HCT116 (cell line): Measurements from ENCODE around the gene DCAF5. TPM values are rescaled to one million over a fixed set of nuclear protein-coding genes. Genes with fewer than 3 reads are reported as not detected.

ENCODE experiments used
- ATAC-seq: fragments of 200-7000 bp; cut with Tn5 transposase; 2 replicates; pipeline ENCODE4 v1.9.1; 2020; ENCODE audit warnings: mild to moderate bottlenecking, moderate library complexity
- BruUV-seq: library from RNA; stranded (reverse); fragments of 400-500 nt; replicated peaks from 2 replicates; lab custom pipeline; 2021; lab: Mats Ljungman, UMichigan
- CTCF ChIA-PET: fragments of 300-600 bp; sonication (Branson Sonifier 250); formaldehyde crosslinking; loops from one replicate; lab custom pipeline; 2021; ENCODE audit warnings: antibody characterized with exemption; lab: Charles Lee
- POLR2A ChIA-PET: fragments of 300-600, 350-600 bp; sonication (Branson Sonifier 250); formaldehyde crosslinking; loops from one replicate; lab custom pipeline; 2021; ENCODE audit warnings: antibody characterized with exemption; lab: Charles Lee
- RAD21 ChIA-PET, 2 experiments: fragments of 300-600 bp; sonication (Branson Sonifier 250); formaldehyde crosslinking; loops; one replicate each; lab custom pipeline; 2023; ENCODE audit warnings: low total read pairs in 2 of 2; ENCODE audit not compliant: uncharacterized antibody in 2 of 2, unreplicated experiment in 2 of 2, low non-redundant PET in 1 of 2; lab: Charles Lee
- DNase-seq: peaks from one replicate; pipeline ENCODE4 v3.0.0-alpha.2; 2010; ENCODE audit warnings: low read depth, low spot score
- H2AFZ ChIP-seq: fragments of 200-600 bp; shearing (Covaris generic), sonication (generic); 2 replicates; pipeline ENCODE4 v1.6.1; 2017; ENCODE audit warnings: low read depth, mixed run types, mixed read lengths, antibody characterized with exemption, low read length; ENCODE audit not compliant: poor library complexity, severe bottlenecking
- H3K27ac ChIP-seq: 2 replicates; pipeline ENCODE4 v1.5.1; 2012; ENCODE audit warnings: low read depth, low read length
- H3K27me3 ChIP-seq: fragments of 200-600 bp; sonication (generic); 2 replicates; pipeline ENCODE4 v1.6.1; 2016; ENCODE audit warnings: mixed run types, low read length, mixed read lengths; ENCODE audit not compliant: insufficient read depth
- H3K36me3 ChIP-seq, 2 experiments: fragments of 200-500 bp in 1 of 2; fragments of 200-600 bp in 1 of 2; sonication (Bioruptor generic) in 1 of 2; sonication (generic) in 1 of 2; 2 replicates each; pipeline versions ENCODE4 v1.5.1 to v1.6.1; 2014 to 2016; ENCODE audit warnings: low read length in 2 of 2, inconsistent platforms in 1 of 2, mixed read lengths in 1 of 2, mixed run types in 1 of 2; ENCODE audit not compliant: insufficient read depth in 2 of 2, control insufficient read depth in 1 of 2
- H3K4me1 ChIP-seq, 2 experiments: fragments of 200-600 bp in 1 of 2; sonication (generic) in 1 of 2; 2 replicates each; pipeline versions ENCODE4 v1.5.1 to v1.6.1; 2012 to 2017; ENCODE audit warnings: low read length in 2 of 2, inconsistent platforms in 1 of 2, mild to moderate bottlenecking in 1 of 2, mixed read lengths in 1 of 2, mixed run types in 1 of 2, moderate library complexity in 1 of 2; ENCODE audit not compliant: insufficient read depth in 2 of 2, control insufficient read depth in 1 of 2
- H3K4me2 ChIP-seq: fragments of 200-600 bp; sonication (generic); 2 replicates; pipeline ENCODE4 v1.6.1; 2017; ENCODE audit warnings: mixed run types, low read length, mixed read lengths
- H3K4me3 ChIP-seq, 2 experiments: fragments of 200-600 bp in 1 of 2; sonication (generic) in 1 of 2; replicated peaks in 1 of 2; 2 replicates each; pipeline ENCODE4 v1.5.1; 2011 to 2016; ENCODE audit warnings: low read length in 2 of 2, control low read depth in 1 of 2, low read depth in 1 of 2, mild to moderate bottlenecking in 1 of 2, mixed read lengths in 1 of 2, mixed run types in 1 of 2
- H3K79me2 ChIP-seq: fragments of 200-600 bp; sonication (generic); 2 replicates; pipeline ENCODE4 v1.6.1; 2017; ENCODE audit warnings: mild to moderate bottlenecking, mixed run types, low read length, moderate library complexity, mixed read lengths; ENCODE audit not compliant: insufficient read depth
- H3K9ac ChIP-seq: fragments of 200-600 bp; sonication (generic); 2 replicates; pipeline ENCODE4 v1.6.1; 2016; ENCODE audit warnings: low read length, mixed read lengths
- H3K9me2 ChIP-seq: fragments of 200-600 bp; sonication (generic), shearing (Covaris generic); 2 replicates; pipeline ENCODE4 v1.6.1; 2017; ENCODE audit warnings: mixed run types, mild to moderate bottlenecking, moderate library complexity; ENCODE audit not compliant: insufficient read depth
- H3K9me3 ChIP-seq, 2 experiments: fragments of 200-500 bp in 1 of 2; fragments of 200-600 bp in 1 of 2; sonication (Bioruptor generic) in 1 of 2; sonication (generic) in 1 of 2; 2 replicates each; pipeline ENCODE4 v1.6.1; 2014 to 2017; ENCODE audit warnings: low read length in 2 of 2, mixed read lengths in 2 of 2, inconsistent platforms in 1 of 2, low read depth in 1 of 2, mild to moderate bottlenecking in 1 of 2, mixed run types in 1 of 2, moderate library complexity in 1 of 2; ENCODE audit not compliant: control insufficient read depth in 1 of 2, insufficient read depth in 1 of 2
- H4K20me1 ChIP-seq: fragments of 200-600 bp; sonication (generic), shearing (Covaris generic); 2 replicates; pipeline ENCODE4 v1.6.1; 2017; ENCODE audit warnings: mixed run types, mild to moderate bottlenecking, moderate library complexity; ENCODE audit not compliant: insufficient read depth
- ATF3 ChIP-seq: IDR thresholded peaks from 2 replicates; pipeline ENCODE4 v1.6.1; 2012
- CBX3 ChIP-seq: IDR thresholded peaks from 2 replicates; pipeline ENCODE4 v1.6.1; 2012; ENCODE audit warnings: low read depth
- CEBPB ChIP-seq: IDR thresholded peaks from 2 replicates; pipeline ENCODE4 v1.6.1; 2012; ENCODE audit warnings: low read depth
- CTCF ChIP-seq, 3 experiments: fragments of 200-600 bp in 1 of 3; sonication (generic) in 1 of 3; IDR thresholded peaks in 2 of 3; conservative IDR thresholded peaks in 1 of 3; 2 replicates each; pipeline ENCODE4 v1.5.1; 2012 to 2017; ENCODE audit warnings: low read depth in 2 of 3, low read length in 2 of 3, antibody characterized with exemption in 1 of 3, borderline replicate concordance in 1 of 3, control low read depth in 1 of 3, mild to moderate bottlenecking in 1 of 3, mixed read lengths in 1 of 3, mixed run types in 1 of 3, moderate library complexity in 1 of 3; ENCODE audit not compliant: insufficient read depth in 1 of 3
- EGR1 ChIP-seq: IDR thresholded peaks from 2 replicates; pipeline ENCODE4 v1.6.1; 2012; ENCODE audit warnings: low read depth
- ELF1 ChIP-seq: IDR thresholded peaks from 2 replicates; pipeline ENCODE4 v1.6.1; 2012; ENCODE audit warnings: low read depth, borderline replicate concordance
- EZH2 ChIP-seq: fragments of 200-600 bp; sonication (generic); IDR thresholded peaks from 2 replicates; pipeline ENCODE4 v1.6.1; 2017; ENCODE audit warnings: antibody characterized with exemption, mixed run types
- EZH2phosphoT487 ChIP-seq: fragments of 200-600 bp; IDR thresholded peaks from 2 replicates; pipeline ENCODE4 v1.6.1; 2018; ENCODE audit warnings: antibody characterized with exemption, borderline replicate concordance
- FOSL1 ChIP-seq: IDR thresholded peaks from 2 replicates; pipeline ENCODE4 v1.6.1; 2012; ENCODE audit warnings: low read depth
- JUND ChIP-seq: IDR thresholded peaks from 2 replicates; pipeline ENCODE4 v1.6.1; 2012
- MAX ChIP-seq: IDR thresholded peaks from 2 replicates; pipeline ENCODE4 v1.6.1; 2012
- POLR2A ChIP-seq: IDR thresholded peaks from 2 replicates; pipeline ENCODE4 v1.7.0; 2011; ENCODE audit warnings: borderline replicate concordance; ENCODE audit not compliant: insufficient read depth, insufficient read length; ENCODE audit errors: extremely low read depth
- POLR2AphosphoS5 ChIP-seq: IDR thresholded peaks from 2 replicates; pipeline ENCODE4 v1.6.1; 2011; ENCODE audit warnings: mild to moderate bottlenecking, low read depth, low read length, moderate library complexity
- RAD21 ChIP-seq: IDR thresholded peaks from 2 replicates; pipeline ENCODE4 v1.6.1; 2012; ENCODE audit warnings: low read depth, mild to moderate bottlenecking
- REST ChIP-seq: IDR thresholded peaks from 2 replicates; pipeline ENCODE4 v1.6.1; 2012; ENCODE audit warnings: low read depth
- SIN3A ChIP-seq: IDR thresholded peaks from 2 replicates; pipeline ENCODE4 v1.6.1; 2012; ENCODE audit warnings: low read depth
- SP1 ChIP-seq: IDR thresholded peaks from 2 replicates; pipeline ENCODE4 v1.6.1; 2012; ENCODE audit warnings: low read depth
- SRF ChIP-seq: IDR thresholded peaks from 2 replicates; pipeline ENCODE4 v1.6.1; 2012; ENCODE audit warnings: low read depth
- TCF7L2 ChIP-seq: IDR thresholded peaks from 2 replicates; pipeline ENCODE4 v1.7.0; 2011; ENCODE audit warnings: borderline replicate concordance, inconsistent platforms; ENCODE audit not compliant: insufficient read depth, insufficient read length; ENCODE audit errors: extremely low read depth
- YY1 ChIP-seq: IDR thresholded peaks from 2 replicates; pipeline ENCODE4 v1.6.1; 2011; ENCODE audit warnings: low read length, low read depth, moderate library complexity, mild to moderate bottlenecking; ENCODE audit not compliant: insufficient replicate concordance; ENCODE audit errors: extremely low read depth
- ZBTB33 ChIP-seq: IDR thresholded peaks from 2 replicates; pipeline ENCODE4 v1.6.1; 2011; ENCODE audit warnings: mild to moderate bottlenecking, low read length, moderate library complexity; ENCODE audit not compliant: insufficient replicate concordance; ENCODE audit errors: extremely low read depth
- ZFX ChIP-seq: fragments of 450-650 bp; IDR thresholded peaks from 2 replicates; pipeline ENCODE4 v1.6.1; 2017
- ZNF274 ChIP-seq: fragments of 200-500 bp; sonication (Bioruptor generic); IDR thresholded peaks from 2 replicates; pipeline ENCODE4 v1.6.1; 2014; ENCODE audit warnings: mild to moderate bottlenecking, low read depth, low read length, inconsistent platforms
- intact Hi-C: fragments of 100-400 bp; cut with micrococcal nuclease; formaldehyde crosslinking; loops from 2 replicates; pipeline ENCODE4 v1.10.0; 2022
- total RNA-seq: library from RNA; stranded (reverse); gene quantifications from one replicate; pipeline ENCODE4 v1.2.1, GENCODE V29; 2021; ENCODE audit not compliant: unreplicated experiment

The DCAF5 gene
- total RNA-seq, 1 experiment from 2014 or later = 27.1 TPM

- ChIA-PET CTCF (no interaction called here), POLR2A (no interaction called here), RAD21 (no interaction called here)
- DNase-seq (peak; percentile 44), ATAC-seq (peak; percentile 80)
- H3K27ac ChIP-seq = no peak overlapping the region
- peak overlapping the region; percentile 50 for H3K4me2 ChIP-seq
- intact Hi-C loops = no loop called here
- no peak overlapping the region for H3K9ac ChIP-seq
- H3K27me3 ChIP-seq = no peaks in the 10 kb centered on the region
- H2AFZ ChIP-seq = no peak overlapping the region
- no TSS peak for BruUV-seq
- H3K9me3 ChIP-seq = no peaks in the 10 kb centered on the region
- H3K4me1 ChIP-seq = peaks cover 8 to 25% of the 10 kb centered on the region in 2 experiments; a peak in 3 of 4 replicates
- H3K9me2 ChIP-seq = no peaks in the 10 kb centered on the region
- no peak overlapping the region for H3K4me3 ChIP-seq
- no peaks in the 10 kb centered on the region for H3K36me3 ChIP-seq
- TF ChIP-seq YY1 (no peak), ZBTB33 (no peak), FOSL1 (peak; percentile 71), POLR2AphosphoS5 (no peak), CBX3 (no peak), TCF7L2 (peak; percentile 46), REST (no peak), ZNF274 (no peak), ATF3 (no peak), EZH2 (no peak), POLR2A (no peak), ELF1 (no peak), SRF (no peak), ZFX (no peak), SP1 (peak; percentile 54), MAX (no peak), CTCF (IDR thresholded peaks at IDR 0.05 in 2 of 3, conservative IDR thresholded peaks at IDR 0.05 in 1 of 3; ENCODE audit: borderline replicate concordance in 1 of 3, insufficient read depth in 1 of 3, low read depth in 2 of 3, low read length in 2 of 3) (no peak), SIN3A (no peak), CEBPB (peak; percentile 64; the same call in 1 of the 2 replicates), EZH2phosphoT487 (no peak), EGR1 (no peak), RAD21 (no peak), JUND (peak; percentile 63)
- H3K79me2 ChIP-seq = no peaks in the 10 kb centered on the region
- no peaks in the 10 kb centered on the region for H4K20me1 ChIP-seq
Measured at GRCh38 chr14:69039288-69039628, 113.7 kb downstream of the DCAF5 start.
